GM19455 (cell line): ENCODE results near the gene SEC63.
"Not testable (repeated sequence)": the region's sequence is repeated elsewhere in the genome, so short reads cannot be mapped to it uniquely, and the experiment has no call there.

Experiments used
- ATAC-seq: cut with Tn5 transposase; IDR thresholded peaks from one replicate; pipeline ENCODE4 v1.9.1; 2021; ENCODE audit not compliant: unreplicated experiment

Gene SEC63

GRCh38 chr6:107864226-107865127 lies 93.5 kb downstream of the SEC63 start:
- ATAC-seq: no peak

- ATAC-seq: no peak
Observed at GRCh38 chr6:107862383-107862782, 95.6 kb downstream of the SEC63 start.

- ATAC-seq: not testable (repeated sequence)
Observed at GRCh38 chr6:107860963-107861362, 97.0 kb downstream of the SEC63 start.

GRCh38 chr6:107860144-107860543 lies 97.9 kb downstream of the SEC63 start:
- not testable (repeated sequence) for ATAC-seq

GRCh38 chr6:107853230-107853629 lies 104.8 kb downstream of the SEC63 start:
- no peak for ATAC-seq

- ATAC-seq: no peak
Observed at GRCh38 chr6:107849325-107849724, 108.7 kb downstream of the SEC63 start.

GRCh38 chr6:107847844-107848802 lies 109.9 kb downstream of the SEC63 start:
- ATAC-seq: no peak

GRCh38 chr6:107846262-107846795 lies 111.7 kb downstream of the SEC63 start:
- ATAC-seq: no peak

- ATAC-seq: no peak
Observed at GRCh38 chr6:107845777-107846176, 112.2 kb downstream of the SEC63 start.

GRCh38 chr6:107843400-107843799 lies 114.6 kb downstream of the SEC63 start:
- ATAC-seq: no peak

- ATAC-seq: no peak
Observed at GRCh38 chr6:107841275-107841670, 116.7 kb downstream of the SEC63 start.

GRCh38 chr6:107840636-107841274 lies 117.3 kb downstream of the SEC63 start:
- ATAC-seq: no peak

- no peak for ATAC-seq
Observed at GRCh38 chr6:107833136-107833535, 124.9 kb downstream of the SEC63 start.

- ATAC-seq: no peak
Observed at GRCh38 chr6:107832151-107833056, 125.6 kb downstream of the SEC63 start.

- ATAC-seq: no peak
Observed at GRCh38 chr6:107830060-107830459, 127.9 kb downstream of the SEC63 start.

GRCh38 chr6:107827541-107827940 lies 130.5 kb downstream of the SEC63 start:
- no peak for ATAC-seq

GRCh38 chr6:107823047-107823557 lies 134.9 kb downstream of the SEC63 start:
- no peak for ATAC-seq

- ATAC-seq: no peak
Observed at GRCh38 chr6:107822176-107823046, 135.6 kb downstream of the SEC63 start.

GRCh38 chr6:107821591-107821990 lies 136.4 kb downstream of the SEC63 start:
- ATAC-seq: no peak
